ENCODE results near the gene PCGF2. TPM values are rescaled to one million over a fixed set of nuclear protein-coding genes. Genes with fewer than 3 reads are reported as not detected.

Gene PCGF2
- total and polyA plus RNA-seq, 9 of the 15 experiments (the other 6 are each of a cell fraction or from before 2014, with no cell fraction given), result 1.3 to 33.4 (median 7.0) TPM

GRCh38 chr17:38702166-38702915 is 45.8 kb downstream of the PCGF2 start (continued):
- TF ChIP-seq ERF (CRISPR knock-in tag; IDR thresholded peaks at IDR 0.05) (no peak), DDX20 (tag; IDR thresholded peaks at IDR 0.05; ENCODE audit: low read depth) (no peak), MITF (IDR thresholded peaks at IDR 0.05) (no peak; the same call in 1 of the 2 replicates), HDAC3 (IDR thresholded peaks at IDR 0.05; ENCODE audit: borderline replicate concordance, partially characterized antibody) (no peak), ZNF584 (CRISPR knock-in tag; IDR thresholded peaks at IDR 0.05; ENCODE audit: low read depth) (0 out of 2 replicates have a peak, but pooled peaks have one; percentile 62), ATF3 (IDR thresholded peaks at IDR 0.05) (peak; percentile 24; the same call in 1 of the 2 replicates), ATF3 (CRISPR knock-in tag; conservative IDR thresholded peaks at IDR 0.05) (no peak), KAT7 (CRISPR knock-in tag; IDR thresholded peaks at IDR 0.05; ENCODE audit: borderline replicate concordance) (peak; percentile 62; the same call in 1 of the 2 replicates), KLF1 (tag; IDR thresholded peaks at IDR 0.05) (peak; percentile 33; the same call in 1 of the 2 replicates), MEF2D (tag; conservative IDR thresholded peaks at IDR 0.05; ENCODE audit: low read depth) (no peak), RFX1 (IDR thresholded peaks at IDR 0.05) (no peak), ZFP30 (CRISPR knock-in tag; IDR thresholded peaks at IDR 0.05; ENCODE audit: borderline replicate concordance) (no peak), NBN (IDR thresholded peaks at IDR 0.05; ENCODE audit: low read depth) (peak; percentile 62), MYC (IDR thresholded peaks at IDR 0.05; ENCODE audit: low read depth, low read length) (no peak), MYC (CRISPR knock-in tag; IDR thresholded peaks at IDR 0.05; ENCODE audit: borderline replicate concordance, low read depth) (peak; percentile 60; the same call in 1 of the 2 replicates), ZBED1 (IDR thresholded peaks at IDR 0.05) (no peak), CHD1 (IDR thresholded peaks at IDR 0.05; ENCODE audit: low read length) (peak; percentile 74), POLR2A (conservative IDR thresholded peaks at IDR 0.05) (peak; percentile 87), KDM2B (CRISPR knock-in tag; IDR thresholded peaks at IDR 0.05) (0 out of 2 replicates have a peak, but pooled peaks have one; percentile 74)
- TF ChIP-seq, protein P1, sequence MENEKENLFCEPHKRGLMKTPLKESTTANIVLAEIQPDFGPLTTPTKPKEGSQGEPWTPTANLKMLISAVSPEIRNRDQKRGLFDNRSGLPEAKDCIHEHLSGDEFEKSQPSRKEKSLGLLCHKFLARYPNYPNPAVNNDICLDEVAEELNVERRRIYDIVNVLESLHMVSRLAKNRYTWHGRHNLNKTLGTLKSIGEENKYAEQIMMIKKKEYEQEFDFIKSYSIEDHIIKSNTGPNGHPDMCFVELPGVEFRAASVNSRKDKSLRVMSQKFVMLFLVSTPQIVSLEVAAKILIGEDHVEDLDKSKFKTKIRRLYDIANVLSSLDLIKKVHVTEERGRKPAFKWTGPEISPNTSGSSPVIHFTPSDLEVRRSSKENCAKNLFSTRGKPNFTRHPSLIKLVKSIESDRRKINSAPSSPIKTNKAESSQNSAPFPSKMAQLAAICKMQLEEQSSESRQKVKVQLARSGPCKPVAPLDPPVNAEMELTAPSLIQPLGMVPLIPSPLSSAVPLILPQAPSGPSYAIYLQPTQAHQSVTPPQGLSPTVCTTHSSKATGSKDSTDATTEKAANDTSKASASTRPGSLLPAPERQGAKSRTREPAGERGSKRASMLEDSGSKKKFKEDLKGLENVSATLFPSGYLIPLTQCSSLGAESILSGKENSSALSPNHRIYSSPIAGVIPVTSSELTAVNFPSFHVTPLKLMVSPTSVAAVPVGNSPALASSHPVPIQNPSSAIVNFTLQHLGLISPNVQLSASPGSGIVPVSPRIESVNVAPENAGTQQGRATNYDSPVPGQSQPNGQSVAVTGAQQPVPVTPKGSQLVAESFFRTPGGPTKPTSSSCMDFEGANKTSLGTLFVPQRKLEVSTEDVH (IDR thresholded peaks at IDR 0.05; ENCODE audit: low read depth, partially characterized antibody), result peak; percentile 26
- TF ChIP-seq, protein P2, sequence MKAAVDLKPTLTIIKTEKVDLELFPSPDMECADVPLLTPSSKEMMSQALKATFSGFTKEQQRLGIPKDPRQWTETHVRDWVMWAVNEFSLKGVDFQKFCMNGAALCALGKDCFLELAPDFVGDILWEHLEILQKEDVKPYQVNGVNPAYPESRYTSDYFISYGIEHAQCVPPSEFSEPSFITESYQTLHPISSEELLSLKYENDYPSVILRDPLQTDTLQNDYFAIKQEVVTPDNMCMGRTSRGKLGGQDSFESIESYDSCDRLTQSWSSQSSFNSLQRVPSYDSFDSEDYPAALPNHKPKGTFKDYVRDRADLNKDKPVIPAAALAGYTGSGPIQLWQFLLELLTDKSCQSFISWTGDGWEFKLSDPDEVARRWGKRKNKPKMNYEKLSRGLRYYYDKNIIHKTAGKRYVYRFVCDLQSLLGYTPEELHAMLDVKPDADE (conservative IDR thresholded peaks at IDR 0.05; ENCODE audit: control insufficient read depth, low read depth, low read length), result no peak

Data from K562 (cell line).